HG03060 (cell line): ENCODE data around the gene SMOC2.
"Not testable (repeated sequence)": the region's sequence is repeated elsewhere in the genome, so short reads cannot be mapped to it uniquely, and the experiment has no call there.

Source experiments
- ATAC-seq: cut with Tn5 transposase; IDR thresholded peaks from one replicate; pipeline ENCODE4 v1.9.1; 2021; ENCODE audit warnings: low read depth, moderate number of reproducible peaks; ENCODE audit not compliant: unreplicated experiment

The SMOC2 gene

DNA sequence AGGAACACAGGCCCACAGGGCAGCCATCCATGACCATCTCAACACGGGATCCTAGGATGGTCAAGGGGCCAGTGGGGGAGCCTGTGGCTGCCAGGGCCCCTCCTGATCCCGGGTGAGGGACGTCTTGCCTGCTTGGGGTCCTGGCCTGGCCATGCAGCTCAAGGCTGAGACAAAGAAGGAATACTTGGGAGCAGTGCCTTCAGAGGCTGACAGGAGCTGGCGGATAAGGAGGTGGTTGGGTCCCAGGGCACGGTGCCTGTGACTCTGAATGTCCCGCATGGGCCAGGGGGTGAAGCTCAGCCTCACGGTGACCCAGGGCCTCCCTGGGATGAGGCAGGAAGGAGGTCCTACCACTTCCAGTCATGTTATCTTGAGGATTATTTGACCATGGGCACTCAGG is 95.2 kb downstream of the SMOC2 start:
- no peak for ATAC-seq

DNA sequence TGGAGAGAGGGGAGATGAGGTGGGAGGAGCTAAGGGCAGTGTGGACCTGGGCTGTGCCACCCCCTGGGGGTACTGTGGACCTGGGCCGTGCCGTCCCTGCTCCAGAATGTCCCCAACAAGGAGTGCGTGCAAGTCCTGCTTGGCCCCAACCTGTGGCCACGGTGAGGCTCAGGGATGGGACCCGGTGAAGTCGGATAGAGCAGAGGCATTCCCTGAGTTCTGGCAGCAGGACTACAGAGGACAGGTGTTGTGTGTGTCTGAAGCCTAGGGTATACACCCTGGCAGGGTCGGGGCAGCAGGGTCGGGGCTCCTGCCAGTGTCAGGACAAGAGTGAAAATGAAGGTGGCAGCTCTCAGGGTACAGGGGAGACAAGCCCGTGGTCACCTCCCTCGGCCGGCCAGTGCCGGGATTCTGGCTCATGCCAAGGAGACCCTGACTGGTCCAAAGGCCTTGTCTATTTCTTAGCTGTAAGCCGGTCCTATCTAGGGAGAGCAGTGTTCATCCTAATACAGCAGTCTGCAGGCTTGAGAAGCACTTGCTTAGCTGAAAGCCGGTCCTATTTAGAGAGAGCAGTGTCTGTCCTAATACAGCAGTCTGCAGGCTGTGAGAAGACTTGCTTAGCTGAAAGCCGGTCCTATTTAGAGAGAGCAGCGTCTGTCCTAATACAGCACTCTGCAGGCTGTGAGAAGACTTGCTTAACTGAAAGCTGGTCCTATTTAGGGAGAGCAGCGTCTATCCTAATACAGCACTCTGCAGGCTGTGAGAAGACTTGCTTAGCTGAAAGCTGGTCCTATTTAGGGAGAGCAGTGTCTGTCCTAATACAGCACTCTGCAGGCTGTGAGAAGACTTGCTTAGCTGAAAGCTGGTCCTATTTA is 95.9 kb downstream of the SMOC2 start:
- ATAC-seq, result no peak

DNA sequence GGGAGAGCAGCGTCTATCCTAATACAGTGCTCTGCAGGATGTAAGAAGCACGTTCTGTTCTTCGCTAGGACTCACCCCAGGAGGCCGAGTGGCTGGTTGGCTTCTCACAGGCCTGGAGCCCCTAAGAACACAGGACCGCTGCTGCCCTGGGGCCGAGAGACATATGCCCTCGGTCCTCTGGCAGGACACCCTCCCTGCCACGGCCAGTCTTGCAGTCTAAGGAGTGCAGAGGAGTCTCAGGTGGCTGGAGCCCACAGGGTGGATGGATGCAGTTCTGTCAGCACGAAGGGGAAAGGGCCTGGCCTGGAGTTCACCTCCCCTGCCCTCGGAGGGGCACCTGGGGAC is 96.5 kb downstream of the SMOC2 start:
- no peak for ATAC-seq

DNA sequence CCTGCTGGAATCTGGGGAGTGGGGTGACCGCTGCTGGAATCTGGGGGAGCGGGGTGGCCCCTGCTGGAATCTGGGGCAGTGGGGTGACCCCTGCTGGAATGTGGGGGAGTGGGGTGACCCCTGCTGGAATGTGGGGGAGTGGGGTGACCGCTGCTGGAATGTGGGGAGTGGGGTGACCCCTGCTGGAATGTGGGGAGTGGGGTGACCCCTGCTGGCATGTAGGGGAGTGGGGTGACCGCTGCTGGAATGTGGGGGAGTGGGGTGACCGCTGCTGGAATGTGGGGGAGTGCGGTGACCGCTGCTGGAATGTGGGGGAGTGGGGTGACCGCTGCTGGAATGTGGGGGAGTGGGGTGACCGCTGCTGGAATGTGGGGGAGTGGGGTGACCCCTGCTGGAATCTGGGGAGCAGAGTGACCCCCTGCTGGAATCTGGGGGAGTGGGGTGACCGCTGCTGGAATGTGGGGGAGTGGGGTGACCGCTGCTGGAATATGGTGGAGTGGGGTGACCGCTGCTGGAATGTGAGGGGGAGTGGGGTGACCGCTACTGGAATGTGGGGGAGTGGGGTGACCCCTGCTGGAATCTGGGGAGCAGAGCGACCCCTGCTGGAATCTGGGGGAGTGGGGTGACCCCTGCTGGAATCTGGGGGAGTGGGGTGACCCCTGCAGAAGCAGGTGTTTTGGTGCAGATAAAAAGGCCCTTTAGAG is 97.4 kb downstream of the SMOC2 start:
- ATAC-seq, result not testable (repeated sequence)

DNA sequence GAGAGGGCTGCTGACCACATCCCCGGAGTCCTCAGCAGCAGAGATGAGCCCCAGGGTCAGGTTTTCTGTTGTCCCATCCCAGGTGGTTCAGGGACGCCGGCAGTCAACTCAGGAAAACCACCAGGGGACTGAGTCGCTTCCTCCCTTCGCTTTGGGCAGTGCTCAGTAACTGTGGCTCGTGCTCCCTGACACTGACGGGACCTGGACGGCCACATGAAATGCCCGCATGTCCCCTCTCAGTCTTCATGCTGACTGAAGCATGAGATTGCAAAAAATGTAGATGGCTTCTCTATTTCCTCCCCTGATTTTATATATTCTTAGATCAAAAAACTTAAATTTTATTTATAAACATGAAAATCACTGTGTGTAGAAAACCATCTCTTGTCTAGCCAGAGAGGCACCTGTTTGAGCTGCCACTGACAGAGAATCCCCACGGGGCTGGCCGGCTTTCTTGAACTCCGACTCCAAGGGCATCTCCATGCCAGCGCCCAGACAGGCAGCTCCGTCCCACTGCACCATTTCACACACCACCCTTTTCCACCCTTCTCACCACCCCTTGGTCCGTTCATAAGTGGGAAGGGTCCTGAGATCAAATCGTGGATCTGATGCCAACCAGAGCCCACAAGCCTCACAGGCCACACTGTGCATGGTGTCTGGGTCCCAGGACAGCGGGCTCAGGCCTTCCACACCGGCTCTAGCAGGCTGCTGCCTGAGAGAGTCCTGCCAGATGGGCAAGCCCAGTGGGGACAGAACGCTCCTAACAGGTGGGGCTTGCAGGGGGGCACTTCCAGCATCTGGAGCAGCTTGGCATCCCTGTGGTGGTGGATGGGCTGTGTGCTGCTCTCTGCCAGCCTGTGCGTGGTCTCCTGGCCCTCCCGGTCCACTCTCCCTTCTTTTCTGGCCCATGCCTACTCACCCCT is 98.2 kb downstream of the SMOC2 start:
- no peak for ATAC-seq

DNA sequence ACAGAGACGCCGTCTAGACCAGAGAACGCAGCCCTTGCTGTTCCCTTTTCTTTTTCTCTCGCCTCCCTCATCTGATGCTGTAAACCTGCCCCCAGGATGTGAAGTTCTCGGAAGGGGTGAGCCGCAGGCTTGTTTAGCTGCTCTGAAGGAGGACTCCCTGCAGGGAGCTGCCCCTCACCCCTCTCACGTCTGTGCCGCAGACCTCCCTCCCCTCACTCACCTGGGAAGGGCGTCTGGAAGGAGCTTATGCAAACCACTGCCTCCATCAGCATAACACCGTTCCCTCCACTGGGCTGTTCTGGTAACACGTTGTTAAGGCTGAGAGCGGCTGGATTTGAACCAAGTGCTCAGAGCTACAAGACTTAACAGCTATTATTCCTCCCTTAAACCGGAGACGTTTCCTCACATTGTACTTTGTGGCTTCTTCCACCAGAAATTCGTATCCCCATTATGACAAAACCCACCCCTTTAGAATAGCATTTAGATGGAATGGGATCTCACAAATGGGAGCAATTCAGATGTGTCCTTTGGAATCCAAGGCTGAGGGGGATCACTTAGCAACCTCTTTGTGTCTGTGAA is 99.8 kb downstream of the SMOC2 start:
- ATAC-seq, result no peak

DNA sequence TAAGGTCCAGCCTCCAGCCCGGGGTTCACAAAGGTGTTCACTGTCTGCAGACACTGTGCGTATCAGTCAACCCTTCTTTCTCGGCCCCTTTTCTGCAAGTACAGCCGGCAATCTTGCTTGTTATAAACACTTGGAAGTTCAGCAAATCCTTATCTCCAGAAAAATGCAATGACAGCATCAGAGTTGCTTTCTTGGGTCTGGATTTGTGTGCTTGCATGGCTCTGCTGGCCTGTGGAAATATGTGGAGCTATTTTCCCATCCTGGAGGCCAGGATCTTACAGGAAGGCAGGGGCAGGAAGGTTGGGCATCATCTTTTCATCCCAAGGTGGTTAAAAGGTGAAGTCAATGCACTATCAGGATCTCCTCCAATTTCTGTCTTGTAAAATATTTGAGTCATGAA is 100.3 kb downstream of the SMOC2 start:
- ATAC-seq, result no peak

DNA sequence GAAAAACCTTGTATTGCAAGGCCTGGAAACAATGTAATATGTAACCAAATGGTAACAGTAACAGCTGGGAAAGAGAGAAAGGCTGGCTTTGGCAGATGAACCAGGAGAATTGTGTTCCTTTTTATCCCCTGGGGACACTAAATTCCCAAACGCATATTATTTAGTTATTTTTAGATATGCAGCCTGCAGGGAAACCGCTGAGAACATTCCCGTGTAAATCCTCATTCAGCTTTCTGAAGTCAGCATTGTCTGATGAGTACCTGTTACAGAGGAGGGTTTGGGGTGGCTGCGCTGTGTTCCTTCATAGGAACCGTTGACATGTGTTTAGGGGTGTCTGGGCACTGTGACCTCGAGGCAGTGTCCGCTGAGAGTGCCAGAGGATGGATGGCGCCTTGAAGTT is 101.3 kb downstream of the SMOC2 start:
- ATAC-seq, result no peak

DNA sequence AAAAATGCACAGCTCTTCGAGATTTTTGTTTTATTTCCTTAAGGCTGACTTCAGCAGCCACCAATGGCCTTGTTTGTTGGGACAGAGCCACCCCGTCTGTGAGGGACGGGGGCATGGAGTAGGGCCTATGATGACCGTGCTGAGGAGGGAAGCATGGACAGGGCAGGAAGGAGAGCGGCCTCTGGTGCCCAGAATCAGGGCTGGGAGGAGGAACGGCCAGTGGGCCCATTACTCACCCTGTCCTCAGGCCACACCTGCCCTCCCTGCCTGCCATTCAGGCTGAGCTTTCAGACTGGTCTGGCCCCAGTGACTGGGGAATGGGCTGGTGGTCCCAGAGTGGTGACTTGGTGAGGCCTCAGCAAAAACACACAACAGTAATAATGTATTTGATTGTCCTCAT is 104.4 kb downstream of the SMOC2 start:
- no peak for ATAC-seq

DNA sequence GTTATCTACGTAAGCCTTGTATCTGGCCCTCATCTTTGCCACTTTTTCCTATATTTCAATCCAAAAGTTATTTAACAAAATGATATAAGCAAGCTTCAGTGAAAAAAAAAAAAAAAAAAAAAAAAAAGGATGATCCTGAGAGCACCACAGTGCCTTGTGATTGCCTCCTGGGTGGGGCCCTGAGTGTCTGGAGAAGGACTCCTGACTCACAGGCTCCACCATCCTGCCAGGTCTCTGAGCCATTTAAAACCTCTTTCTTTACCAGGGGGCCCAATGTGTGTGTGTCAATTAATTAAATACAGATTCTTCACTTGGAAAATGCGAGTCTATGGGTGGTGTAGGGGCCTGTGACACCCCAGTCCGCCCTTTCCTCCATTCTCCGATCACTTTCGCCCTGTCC is 105.2 kb downstream of the SMOC2 start:
- no peak for ATAC-seq

DNA sequence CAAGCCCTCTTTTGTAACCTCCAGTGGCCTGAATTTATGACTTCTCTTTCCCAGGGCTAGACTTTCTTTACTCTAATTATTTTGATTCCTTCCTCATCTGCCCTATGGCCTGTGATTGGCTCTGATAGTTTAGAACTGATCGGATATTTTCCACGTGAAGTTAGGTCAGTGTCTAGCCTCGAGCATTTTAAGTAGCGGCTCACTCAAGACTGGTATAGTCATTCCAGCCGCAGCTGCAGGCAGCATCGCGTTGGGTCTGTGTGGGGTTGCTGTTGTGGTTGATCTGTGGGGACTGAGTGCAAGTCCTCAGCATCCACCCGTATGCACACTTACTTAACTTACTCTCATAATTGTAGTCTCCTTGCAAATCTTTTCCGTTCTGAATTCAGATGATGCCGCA is 105.7 kb downstream of the SMOC2 start:
- ATAC-seq, result no peak

DNA sequence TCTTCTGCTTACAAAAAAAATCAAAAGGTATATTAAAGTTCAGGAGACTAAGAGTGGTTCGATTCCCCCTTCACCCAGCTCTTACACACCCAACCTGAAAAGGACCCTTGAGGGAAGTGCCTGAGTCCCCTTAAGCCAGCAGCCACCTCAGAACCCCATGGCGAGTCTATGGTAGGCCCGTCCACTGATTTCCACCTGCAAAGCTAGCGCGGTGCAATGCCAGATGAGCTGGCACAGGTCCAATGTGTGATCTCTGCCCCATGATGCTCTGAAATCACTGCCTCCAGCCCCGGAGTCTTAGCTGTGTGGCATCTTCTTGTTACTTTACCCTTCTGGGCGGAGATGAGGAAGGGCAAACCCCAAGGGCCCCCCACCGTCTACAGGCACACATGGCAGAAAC is 109.3 kb downstream of the SMOC2 start:
- ATAC-seq, result no peak

DNA sequence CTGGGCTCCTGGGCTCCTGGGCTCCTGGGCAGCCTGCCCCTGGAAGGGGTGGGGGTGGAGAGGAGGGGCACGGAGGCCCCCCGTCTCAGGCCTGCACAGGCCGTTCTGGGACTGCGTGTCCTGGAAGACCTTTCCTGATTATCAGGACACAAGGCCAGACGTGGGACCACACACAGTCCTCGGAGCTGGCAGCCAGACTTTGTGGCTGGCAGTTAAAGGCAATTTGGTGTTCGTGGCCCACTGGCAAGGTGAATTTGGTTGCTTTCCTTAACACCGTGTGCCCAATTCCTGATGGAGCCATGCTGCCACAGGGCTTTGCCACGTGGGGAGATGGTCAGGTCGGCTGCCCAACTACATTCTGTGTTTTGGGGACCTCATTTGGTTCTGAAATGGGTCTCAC is 113.5 kb downstream of the SMOC2 start:
- no peak for ATAC-seq

DNA sequence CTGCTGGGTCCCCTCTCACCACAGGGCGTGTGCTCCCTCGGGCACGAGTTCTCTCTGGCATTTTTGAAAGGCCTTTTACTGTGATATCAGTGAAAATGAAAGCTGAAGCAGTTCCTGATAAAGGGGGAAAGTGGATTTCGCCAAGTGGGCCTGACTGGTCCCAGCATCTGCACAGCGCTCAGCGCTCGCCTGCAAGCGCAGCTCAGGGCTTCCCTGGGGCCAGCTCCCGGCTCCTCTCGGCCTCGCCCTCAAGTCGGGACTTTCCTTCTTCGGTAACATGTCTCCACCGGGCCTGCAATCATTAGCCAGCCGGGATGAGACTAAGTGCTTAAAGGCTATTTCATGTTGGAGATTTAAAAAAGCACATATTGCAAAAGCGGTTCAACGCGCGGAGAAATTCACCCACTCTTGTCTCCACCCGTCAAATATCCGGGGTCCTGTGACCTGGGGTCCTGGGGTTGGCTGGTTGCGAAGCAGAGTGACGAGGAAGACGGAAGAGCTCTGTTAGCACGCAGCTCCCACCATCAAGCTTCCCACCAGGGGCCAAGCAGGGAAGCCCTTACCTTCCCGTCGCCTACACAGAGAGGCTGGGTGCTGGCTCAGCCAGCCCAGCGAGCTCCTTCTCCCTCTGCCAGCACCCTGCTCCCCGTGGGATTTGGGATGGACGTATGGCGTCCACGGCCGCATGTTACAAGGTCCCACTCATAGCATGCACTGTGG is 114.1 kb downstream of the SMOC2 start:
- ATAC-seq, result no peak

DNA sequence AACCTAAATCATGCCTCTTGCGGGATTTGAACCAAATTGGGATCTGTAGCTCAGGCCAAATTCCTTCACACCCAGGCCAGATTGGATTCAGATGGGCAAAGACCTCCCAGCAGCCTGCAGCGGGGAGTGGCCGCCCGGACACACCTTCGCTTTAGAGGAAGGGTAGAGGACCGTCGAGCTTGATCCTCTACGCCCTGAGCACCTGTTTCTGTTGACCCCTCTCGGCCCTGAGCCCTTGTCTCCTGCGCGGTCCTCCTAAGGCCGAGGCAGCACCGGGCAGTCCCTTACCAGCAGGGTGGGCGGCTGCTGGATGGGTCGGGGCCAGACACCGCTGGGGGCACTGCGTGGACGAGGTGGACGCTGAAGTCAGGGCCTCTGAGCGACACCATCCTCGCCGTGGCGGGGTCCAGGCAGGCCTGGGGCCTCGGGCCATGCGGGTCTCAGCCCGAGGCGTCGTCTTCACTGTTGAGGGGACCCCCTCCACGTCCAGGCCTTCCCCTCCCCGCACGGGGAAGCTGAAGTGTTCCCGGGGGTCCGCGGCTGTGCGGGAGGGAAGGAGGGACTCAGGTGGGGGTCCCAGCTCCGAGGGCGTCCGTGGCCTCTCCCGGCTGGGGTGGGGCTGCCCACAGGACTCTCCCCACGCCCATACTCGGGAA is 114.8 kb downstream of the SMOC2 start:
- ATAC-seq, result no peak

DNA sequence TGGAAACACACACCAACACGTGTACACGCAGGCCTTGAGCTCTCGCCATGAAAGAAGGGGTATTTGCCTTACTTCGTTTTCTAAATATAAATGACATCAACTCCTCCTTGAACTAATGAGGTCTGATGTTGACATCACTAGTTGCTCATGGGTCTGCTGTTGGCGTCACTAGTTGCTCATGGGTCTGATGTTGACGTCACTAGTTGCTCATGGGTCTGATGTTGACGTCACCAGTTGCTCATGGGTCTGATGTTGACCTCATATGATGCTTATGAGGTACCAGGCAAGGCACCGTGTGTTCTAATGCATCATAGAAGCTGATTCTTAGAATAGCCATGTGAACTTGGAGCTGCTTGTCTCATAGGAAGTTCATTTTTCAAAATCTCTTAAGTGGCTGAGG is 116.5 kb downstream of the SMOC2 start:
- ATAC-seq, result no peak

DNA sequence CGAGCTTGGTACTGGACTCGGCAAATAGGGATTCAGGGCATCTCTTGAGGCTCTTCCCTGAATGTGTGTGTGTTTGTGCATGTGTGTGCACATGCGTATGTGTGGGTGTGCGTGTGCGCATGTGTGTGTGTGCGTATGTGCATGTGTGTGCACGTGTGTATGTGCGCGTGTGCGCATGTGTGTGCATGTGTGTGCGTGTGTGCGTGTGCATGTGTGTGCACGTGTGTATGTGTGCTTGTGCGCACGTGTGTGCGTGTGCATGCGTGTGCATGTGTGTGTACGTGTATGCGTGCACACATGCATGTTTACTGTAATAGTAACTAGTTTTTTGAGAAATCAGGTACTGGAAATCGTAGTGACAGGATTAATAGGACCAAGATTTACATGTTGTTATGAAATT is 117.7 kb downstream of the SMOC2 start:
- ATAC-seq, result no peak

DNA sequence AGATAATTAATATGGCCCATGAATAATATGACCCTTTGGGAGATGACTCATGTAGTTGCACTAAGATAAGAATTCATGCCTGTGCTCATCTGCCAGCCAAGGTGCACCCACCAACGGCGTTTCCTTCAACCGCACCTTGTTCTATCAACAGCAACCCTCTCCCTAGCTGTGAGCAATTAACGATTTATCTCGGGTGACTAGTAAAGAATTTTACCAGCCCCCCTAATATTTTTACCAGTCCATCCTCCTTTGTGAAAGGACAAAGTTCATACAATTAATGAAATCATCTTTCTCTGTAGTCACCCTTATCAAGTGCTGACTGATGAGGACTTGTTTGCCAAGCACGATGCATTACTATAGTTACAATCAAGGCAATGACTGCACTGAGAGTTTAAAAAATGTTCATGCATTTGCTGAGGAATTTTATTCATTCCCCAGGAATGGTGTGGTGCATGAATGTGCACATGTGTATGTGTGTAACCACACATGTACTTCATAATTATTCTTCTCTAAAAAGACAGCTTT is 118.7 kb downstream of the SMOC2 start:
- ATAC-seq, result no peak

DNA sequence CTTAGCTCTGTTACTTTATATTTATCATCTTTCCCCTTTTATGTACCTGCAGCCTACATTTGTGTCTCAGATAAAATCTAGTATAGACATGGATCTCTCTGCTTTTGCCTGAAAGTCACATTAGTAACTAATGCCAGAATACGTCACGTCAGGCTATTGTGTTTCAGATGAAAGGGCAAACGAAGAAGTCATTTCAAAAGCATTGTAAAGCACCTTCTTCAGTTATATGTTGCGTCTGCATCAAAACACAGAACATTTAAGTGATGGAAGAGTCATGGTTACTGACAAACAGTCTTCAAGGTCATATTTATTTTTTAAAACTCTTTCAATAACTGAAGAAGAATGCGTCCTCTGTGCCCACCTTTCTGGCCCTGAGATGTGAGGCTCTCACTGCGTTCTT is 119.1 kb downstream of the SMOC2 start:
- no peak for ATAC-seq
